Ascending aorta (tissue), 2 donors: ENCODE results near the gene ZFX. TPM values are rescaled to one million over a fixed set of nuclear protein-coding genes. Genes with fewer than 3 reads are reported as not detected.

Experiments
- DNase-seq, 2 donors: peaks; one replicate each; pipeline ENCODE4 v3.0.0-alpha.2; 2019; ENCODE audit warnings: low spot score in 2 of 2
- H3K27ac ChIP-seq, 2 donors: fragments of 200-600 bp; sonication (generic); one replicate each; pipeline ENCODE4 v1.5.1; 2016 to 2017; ENCODE audit warnings: mild to moderate bottlenecking in 1 of 2
- H3K27me3 ChIP-seq: fragments of 200-600 bp; sonication (generic); one replicate; pipeline ENCODE4 v1.5.1; 2017
- H3K36me3 ChIP-seq, 2 donors: fragments of 200-600 bp; sonication (generic); one replicate each; pipeline ENCODE4 v1.5.1; 2016
- H3K4me1 ChIP-seq, 2 donors: fragments of 200-600 bp; sonication (generic); one replicate each; pipeline ENCODE4 v1.5.1; 2016 to 2017; ENCODE audit warnings: mild to moderate bottlenecking in 1 of 2
- H3K4me3 ChIP-seq, 2 donors: fragments of 200-600 bp; sonication (generic); one replicate each; pipeline ENCODE4 v1.5.1; 2016 to 2017; ENCODE audit warnings: mild to moderate bottlenecking in 1 of 2
- H3K9me3 ChIP-seq, 2 donors: fragments of 200-600 bp; sonication (generic); one replicate each; pipeline ENCODE4 v1.5.1; 2016
- intact Hi-C: fragments of 100-400 bp; cut with DNase I; formaldehyde crosslinking; loops from one replicate; pipeline ENCODE4 v1.15.1; 2023
- total RNA-seq: library from RNA; depleted of rRNA; stranded (reverse); fragments of >200 nt; gene quantifications from one replicate; pipeline ENCODE4 v1.1.0, GENCODE V29; 2016
- TF ChIP-seq, protein P1 (sequence below), 3 experiments: fragments of 200-600 bp in 2 of 3; fragments of 450-650 bp in 1 of 3; sonication (generic) in 2 of 3; IDR thresholded peaks; one replicate each; pipeline ENCODE4 v1.5.1; 2016 to 2019; ENCODE audit warnings: antibody characterized with exemption in 3 of 3, mild to moderate bottlenecking in 1 of 3, moderate library complexity in 1 of 3

ZFX gene
- total RNA-seq, 1 donor from 2014 or later: 23.4 TPM

DNA sequence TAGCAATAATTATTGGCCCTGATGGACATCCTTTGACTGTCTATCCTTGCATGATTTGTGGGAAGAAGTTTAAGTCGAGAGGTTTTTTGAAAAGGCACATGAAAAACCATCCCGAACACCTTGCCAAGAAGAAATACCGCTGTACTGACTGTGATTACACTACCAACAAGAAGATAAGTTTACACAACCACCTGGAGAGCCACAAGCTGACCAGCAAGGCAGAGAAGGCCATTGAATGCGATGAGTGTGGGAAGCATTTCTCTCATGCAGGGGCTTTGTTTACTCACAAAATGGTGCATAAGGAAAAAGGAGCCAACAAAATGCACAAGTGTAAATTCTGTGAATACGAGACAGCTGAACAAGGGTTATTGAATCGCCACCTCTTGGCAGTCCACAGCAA, 60.7 kb downstream of the ZFX start:
- Histone ChIP-seq H3K27me3 (no peaks in the 10 kb centered on the region), H3K4me3 (no peak overlapping the region), H3K9me3 (no peaks in the 10 kb centered on the region), H3K4me1 (no peaks in the 10 kb centered on the region), H3K36me3 (peaks cover 29 to 44% of the 10 kb centered on the region in 2 donors), H3K27ac (no peak overlapping the region)
- DNase-seq: no peak
- intact Hi-C loops: no loop called here
- TF ChIP-seq, protein P1, sequence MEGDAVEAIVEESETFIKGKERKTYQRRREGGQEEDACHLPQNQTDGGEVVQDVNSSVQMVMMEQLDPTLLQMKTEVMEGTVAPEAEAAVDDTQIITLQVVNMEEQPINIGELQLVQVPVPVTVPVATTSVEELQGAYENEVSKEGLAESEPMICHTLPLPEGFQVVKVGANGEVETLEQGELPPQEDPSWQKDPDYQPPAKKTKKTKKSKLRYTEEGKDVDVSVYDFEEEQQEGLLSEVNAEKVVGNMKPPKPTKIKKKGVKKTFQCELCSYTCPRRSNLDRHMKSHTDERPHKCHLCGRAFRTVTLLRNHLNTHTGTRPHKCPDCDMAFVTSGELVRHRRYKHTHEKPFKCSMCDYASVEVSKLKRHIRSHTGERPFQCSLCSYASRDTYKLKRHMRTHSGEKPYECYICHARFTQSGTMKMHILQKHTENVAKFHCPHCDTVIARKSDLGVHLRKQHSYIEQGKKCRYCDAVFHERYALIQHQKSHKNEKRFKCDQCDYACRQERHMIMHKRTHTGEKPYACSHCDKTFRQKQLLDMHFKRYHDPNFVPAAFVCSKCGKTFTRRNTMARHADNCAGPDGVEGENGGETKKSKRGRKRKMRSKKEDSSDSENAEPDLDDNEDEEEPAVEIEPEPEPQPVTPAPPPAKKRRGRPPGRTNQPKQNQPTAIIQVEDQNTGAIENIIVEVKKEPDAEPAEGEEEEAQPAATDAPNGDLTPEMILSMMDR (IDR thresholded peaks at IDR 0.05): no peak

DNA sequence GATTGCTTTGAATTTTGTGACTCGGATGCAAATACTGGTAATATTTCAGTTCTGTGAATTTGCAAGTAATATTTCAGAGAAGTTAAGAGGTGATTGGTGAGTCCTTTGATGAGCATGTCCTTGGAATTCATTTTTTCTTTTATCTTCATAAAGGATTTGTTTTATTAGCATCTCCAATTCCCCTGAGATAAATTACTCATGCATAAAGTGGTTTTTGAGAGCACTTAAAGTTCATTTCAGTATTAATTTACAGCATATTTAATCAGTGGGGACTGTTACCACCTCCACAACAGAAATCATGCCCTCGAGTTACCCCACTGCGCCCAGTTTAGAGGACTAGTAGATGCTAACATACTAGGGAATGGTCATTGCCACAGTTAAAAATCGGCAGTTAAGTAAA, 65.0 kb downstream of the ZFX start:
- H3K4me1 ChIP-seq: no peaks in the 10 kb centered on the region
- peaks cover 29 to 33% of the 10 kb centered on the region in 2 donors for H3K36me3 ChIP-seq
- intact Hi-C loops: no loop called here
- no peaks in the 10 kb centered on the region for H3K27me3 ChIP-seq
- DNase-seq: no peak
- no peak overlapping the region for H3K4me3 ChIP-seq
- TF ChIP-seq, protein P1 (IDR thresholded peaks at IDR 0.05): no peak
- no peaks in the 10 kb centered on the region for H3K9me3 ChIP-seq
- no peak overlapping the region for H3K27ac ChIP-seq

DNA sequence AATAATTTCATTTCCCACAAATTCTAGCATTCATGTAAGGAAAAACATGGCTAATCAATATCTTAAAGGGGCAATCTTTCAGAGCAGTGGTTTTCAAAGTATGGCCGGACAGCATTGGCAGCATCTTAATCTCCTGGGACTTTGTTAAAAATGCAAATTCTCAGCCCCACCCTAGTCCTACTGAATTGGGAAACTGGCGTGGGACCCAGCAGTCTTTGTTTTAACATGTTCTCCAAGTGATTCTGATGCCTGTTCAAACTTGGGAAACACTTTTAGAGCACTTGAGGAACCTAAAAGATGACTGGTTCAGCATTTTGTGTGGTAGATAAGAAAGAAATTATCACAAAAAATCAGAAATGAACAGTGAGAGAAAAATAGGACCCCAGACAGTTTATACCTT, 65.7 kb downstream of the ZFX start:
- H3K9me3 ChIP-seq: no peaks in the 10 kb centered on the region
- H3K27ac ChIP-seq: no peak overlapping the region
- H3K4me1 ChIP-seq: no peaks in the 10 kb centered on the region
- intact Hi-C loops: no loop called here
- H3K4me3 ChIP-seq: no peak overlapping the region
- H3K36me3 ChIP-seq: peaks cover 25 to 26% of the 10 kb centered on the region in 2 donors
- TF ChIP-seq, protein P1 (IDR thresholded peaks at IDR 0.05): no peak
- DNase-seq: no peak
- H3K27me3 ChIP-seq: no peaks in the 10 kb centered on the region

DNA sequence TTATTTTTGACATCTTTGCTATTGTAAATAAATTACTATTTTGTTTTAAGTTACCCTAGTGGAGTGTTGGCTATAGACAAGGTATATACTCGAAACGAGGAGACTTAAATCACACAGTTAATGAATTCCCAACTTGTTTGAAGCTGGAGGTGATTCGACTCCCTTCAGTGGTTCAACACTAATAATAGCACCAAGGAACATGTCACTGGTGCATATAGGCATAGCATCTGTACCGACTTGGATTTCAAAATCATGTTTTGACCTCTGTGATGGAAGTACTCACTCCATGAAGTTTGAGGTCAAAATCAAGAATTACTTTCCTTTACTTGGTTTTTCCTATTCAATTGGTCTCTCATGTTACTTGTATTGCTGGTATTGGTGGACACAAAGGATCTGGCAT, 66.5 kb downstream of the ZFX start:
- Histone ChIP-seq H3K27me3 (no peaks in the 10 kb centered on the region), H3K36me3 (peaks cover 17 to 18% of the 10 kb centered on the region in 2 donors), H3K9me3 (no peaks in the 10 kb centered on the region), H3K27ac (no peak overlapping the region), H3K4me1 (no peaks in the 10 kb centered on the region), H3K4me3 (no peak overlapping the region)
- TF ChIP-seq, protein P1 (IDR thresholded peaks at IDR 0.05): no peak
- intact Hi-C loops: no loop called here
- no peak for DNase-seq

DNA sequence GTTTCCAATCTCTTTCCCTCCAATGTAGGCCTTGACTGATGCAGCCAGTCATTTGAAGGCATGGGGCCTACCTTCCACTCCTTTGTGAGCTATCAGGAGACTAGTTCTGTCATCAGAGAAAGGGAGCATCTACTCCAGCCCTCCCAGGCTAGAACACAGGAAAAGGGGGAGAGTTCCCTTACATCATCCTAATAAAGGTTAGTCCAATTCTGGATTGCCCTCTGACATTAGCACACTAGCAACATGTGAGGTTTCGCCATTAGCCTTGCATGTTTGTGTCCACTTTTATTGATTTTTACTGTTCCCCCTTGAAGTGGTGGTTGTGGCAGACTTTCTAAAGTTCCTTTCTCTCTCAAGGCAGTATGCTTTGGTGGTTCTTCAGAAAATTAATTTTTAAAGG, 67.3 kb downstream of the ZFX start:
- DNase-seq: no peak
- Histone ChIP-seq H3K27ac (no peak overlapping the region), H3K27me3 (no peaks in the 10 kb centered on the region), H3K9me3 (no peaks in the 10 kb centered on the region), H3K4me3 (no peak overlapping the region), H3K36me3 (peaks cover 10 to 14% of the 10 kb centered on the region in 2 donors), H3K4me1 (no peaks in the 10 kb centered on the region)
- intact Hi-C loops: no loop called here
- TF ChIP-seq, protein P1 (IDR thresholded peaks at IDR 0.05): no peak

DNA sequence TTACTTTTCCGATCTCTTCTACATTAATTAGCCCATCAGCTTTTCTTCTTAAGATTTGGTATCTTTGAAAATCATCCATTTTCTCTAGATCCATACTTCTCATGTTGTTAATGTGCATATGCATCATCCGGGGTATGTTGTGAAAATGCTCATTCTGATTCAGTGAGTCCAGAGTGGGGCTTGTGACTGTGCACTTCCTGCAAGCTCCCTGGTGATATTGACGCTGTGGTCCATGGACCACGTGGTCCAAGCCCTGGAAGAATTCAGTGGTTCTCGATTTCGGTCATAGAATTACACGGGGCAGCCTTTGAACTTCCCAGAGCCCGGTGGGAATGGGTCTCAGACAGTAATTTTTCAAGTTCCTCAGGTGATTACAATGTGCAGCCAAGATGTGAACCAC, 69.8 kb downstream of the ZFX start:
- H3K4me3 ChIP-seq: no peak overlapping the region
- no peaks in the 10 kb centered on the region for H3K4me1 ChIP-seq
- H3K27me3 ChIP-seq: no peaks in the 10 kb centered on the region
- no peaks in the 10 kb centered on the region for H3K9me3 ChIP-seq
- H3K27ac ChIP-seq: no peak overlapping the region
- TF ChIP-seq, protein P1 (IDR thresholded peaks at IDR 0.05): no peak
- intact Hi-C loops: no loop called here
- no peak for DNase-seq
- peaks cover 7 to 9% of the 10 kb centered on the region in 2 donors for H3K36me3 ChIP-seq
